HG03378 (cell line): Measurements from ENCODE around the gene ZSCAN10.
"Not testable (repeated sequence)": the region's sequence is repeated elsewhere in the genome, so short reads cannot be mapped to it uniquely, and the experiment has no call there.

ENCODE experiments used
- ATAC-seq: cut with Tn5 transposase; IDR thresholded peaks from one replicate; pipeline ENCODE4 v1.9.1; 2021; ENCODE audit warnings: mild to moderate bottlenecking, moderate library complexity; ENCODE audit not compliant: unreplicated experiment

ZSCAN10 gene

DNA sequence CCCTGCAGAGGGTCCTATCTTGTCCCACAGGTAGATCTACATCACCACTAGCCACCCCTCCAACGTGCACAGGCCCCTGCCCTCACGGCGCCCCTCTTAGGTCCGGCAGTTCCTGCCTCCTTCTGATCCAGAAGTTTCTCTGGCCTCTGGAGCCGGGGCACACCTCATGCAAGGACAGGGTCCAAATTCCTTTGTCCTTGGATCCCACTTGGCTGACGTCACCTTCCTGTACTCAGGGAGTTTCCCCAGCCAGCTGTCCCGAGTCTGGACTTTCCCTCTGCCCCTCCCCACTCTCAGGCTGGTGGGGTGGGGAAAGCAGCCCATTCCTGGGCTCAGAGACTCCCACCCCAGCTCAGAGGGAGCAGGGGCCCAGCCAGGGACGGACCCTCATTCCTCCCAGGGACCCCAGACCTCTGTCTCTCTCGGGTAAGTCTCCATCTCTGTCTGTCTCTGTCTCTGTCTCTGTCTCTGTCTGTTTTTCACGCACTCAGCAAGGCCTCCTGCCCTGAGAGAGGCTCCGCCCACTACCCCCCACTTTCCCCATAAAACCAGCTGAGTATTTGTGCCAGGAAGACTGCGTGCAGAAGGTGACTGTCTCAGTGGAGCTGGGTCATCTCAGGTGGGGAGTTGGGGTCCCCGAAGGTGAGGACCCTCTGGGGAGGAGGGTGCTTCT, 33.9 kb downstream of the ZSCAN10 start, which contains the start of gene IL32:
Gene IL32 (plus strand): TSS at position 572 of the 673 bp plus-strand sequence. CDS start 172 bp downstream, outside the sequence.
- ATAC-seq, result no peak

DNA sequence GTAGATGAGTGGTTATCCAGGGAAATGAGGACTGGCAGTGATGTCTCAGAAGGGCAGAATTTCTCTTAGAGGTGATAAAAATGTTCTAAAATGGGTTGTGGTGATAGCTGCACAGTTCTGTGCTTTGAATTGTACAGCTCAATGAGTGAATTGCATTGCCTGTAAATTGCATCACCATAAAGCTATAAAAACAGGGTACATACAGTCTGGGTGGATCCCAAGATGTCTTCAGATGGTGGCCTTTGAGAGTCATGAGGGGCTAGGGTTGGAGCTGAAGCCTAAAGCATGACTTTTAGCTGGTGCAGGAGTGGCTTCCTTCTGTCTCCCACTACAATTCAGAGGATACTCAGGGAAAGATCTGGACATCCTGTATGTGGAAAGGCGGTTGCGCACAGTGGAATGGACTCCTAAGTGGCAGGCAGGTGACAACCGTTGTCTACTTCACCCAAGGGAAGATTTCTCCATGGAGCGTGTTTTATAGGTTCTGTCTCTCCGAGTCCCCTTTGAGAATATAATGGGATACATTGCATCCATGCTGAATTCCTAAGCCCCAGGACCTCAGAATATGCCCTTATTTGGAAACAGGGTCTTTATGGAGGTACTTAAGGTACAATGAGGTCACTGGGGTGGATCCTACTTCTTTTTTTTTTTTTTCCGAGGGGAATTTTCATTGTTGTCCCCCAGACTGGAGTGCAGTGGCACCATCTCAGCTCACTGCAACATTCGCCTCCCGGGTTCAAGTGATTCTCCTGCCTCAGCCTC, 35.3 kb downstream of the ZSCAN10 start:
- no peak for ATAC-seq

- no peak for ATAC-seq
Observed at GRCh38 chr16:3062553-3062952, 36.5 kb downstream of the ZSCAN10 start.

GRCh38 chr16:3060339-3061127, 38.6 kb downstream of the ZSCAN10 start:
- no peak for ATAC-seq

- ATAC-seq, result no peak
Observed at GRCh38 chr16:3059723-3060242, 39.3 kb downstream of the ZSCAN10 start.

DNA sequence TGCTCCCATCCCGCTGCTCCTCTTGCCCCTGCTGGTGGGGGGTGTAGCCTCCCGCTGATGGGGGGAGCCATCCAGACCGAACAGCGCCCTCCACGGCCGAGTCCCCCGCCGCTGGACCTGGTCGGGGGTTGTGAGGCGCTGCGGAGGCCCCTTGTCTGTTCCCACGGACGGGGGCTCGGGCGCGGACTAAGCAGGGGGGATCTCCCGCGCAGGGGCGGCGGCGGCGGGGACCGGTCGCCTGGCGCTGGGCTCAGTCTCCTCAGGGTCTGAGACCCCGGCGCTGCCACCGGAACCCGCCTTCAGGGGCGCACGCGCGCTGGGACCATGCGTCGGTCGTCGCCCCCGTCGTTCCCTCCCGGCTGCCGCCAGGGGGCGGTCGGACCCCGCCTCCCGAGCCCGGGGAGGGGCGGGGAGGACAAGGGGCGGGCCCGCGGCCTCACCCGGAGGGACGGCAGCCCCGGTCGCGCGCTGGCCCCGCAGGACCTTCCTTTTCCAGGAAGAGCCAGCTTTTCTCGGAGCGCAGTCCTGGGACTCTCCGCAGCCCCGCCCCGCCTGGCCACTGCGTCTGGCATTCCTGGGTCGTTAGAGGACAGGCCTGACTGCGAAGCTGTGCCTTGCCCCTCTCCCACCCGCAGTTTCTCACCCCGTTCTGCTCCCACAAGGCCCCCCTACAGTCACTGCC, 39.9 kb downstream of the ZSCAN10 start:
- ATAC-seq, result no peak

GRCh38 chr16:3058139-3059030, 40.7 kb downstream of the ZSCAN10 start:
- ATAC-seq, result no peak

DNA sequence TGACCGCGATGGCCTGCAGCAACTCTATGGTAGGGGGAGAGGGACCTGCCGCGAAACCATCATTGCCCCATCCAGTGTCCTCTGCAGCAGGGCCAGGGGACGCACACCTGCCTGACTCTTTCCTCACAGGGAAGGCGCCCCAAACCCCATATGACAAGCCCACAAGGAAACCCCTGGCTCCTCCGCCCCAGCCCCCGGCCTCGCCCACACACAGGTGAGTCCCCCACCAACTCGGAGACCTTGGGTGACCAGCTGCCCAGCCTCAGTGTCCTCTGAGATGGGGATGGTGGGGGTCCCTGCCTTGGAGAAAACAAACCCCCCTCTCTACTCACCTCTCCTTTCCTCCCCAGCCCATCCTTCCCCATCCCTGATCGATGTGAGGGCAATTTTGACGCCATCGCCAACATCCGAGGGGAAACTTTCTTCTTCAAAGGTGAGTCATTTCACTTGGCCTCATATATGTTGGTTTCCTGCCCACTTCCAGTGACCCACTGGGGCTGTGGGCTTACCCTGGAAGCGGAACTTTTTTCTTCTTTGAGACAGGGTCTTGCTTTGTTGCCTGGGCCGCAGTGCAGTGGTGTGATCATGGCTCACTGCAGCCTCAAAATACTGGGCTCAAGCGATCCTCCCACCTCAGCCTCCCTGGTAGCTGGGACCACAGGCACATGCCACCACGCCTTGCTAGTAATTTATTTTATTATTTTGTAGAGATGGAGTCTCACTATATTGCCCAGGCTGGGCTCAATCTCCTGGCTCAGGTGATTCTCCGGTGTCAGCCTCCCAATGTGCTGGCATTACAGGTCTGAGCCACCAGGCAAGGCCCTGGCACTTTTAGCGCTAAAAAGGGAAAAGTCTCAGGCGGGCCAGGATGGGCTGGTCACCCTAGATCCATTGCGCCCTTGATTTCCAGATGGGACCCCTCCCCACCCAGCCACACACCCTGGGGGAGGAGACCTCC, 41.6 kb downstream of the ZSCAN10 start:
- ATAC-seq, result no peak

DNA sequence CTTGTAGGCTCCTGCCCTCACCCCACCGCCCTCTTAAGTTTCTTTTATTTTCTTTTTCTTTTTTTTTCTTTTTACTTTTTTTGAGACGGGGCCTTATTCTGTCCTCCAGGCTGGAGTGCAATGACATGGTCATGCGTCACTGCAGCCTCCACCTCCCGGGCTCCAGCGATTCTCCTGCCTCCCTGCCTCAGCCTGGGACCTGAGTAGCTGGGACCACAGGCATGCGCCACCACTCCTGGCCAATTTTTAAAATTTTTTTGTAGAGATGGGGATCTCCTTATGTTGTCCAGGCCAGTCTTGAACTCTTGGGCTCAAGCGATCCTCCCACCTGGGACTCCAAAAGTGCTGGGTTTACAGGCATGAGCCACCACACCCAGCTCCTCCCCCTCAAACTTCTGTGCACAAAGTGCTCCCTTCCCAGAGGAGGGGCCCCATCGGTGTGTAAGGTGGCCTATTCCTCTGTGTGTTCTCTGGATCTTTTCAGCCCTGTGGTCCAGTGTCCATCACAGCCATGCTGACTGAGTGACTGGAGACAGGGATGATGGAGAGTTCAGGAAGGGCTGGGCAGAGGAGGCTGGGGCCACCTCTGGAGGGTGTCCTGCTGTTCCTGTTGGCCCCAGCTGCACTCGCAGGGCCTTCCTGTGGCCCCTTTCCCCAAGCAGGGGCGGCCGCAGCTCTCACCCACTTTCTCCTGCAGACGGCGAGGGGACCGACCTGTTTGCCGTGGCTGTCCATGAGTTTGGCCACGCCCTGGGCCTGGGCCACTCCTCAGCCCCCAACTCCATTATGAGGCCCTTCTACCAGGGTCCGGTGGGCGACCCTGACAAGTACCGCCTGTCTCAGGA, 42.5 kb downstream of the ZSCAN10 start:
- ATAC-seq, result no peak

DNA sequence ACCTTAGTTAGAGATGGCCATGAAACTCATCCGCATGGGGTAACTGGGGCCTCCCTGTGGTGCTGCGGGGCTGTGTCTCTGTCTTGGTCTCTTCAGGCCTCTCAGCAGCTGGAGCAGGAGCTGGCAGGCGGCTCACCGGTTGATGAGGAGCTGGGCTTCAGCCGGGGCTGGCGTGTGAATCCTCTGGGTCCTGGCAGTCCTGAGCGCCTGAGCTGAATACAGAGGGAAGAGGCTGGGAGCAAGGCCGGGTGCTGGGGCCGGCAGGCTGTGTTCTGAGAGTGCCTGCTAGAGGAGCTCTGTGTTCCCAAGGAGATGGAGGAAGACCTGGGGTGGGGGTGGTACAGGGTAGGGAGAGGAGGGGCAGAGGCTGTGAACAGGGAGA, 43.4 kb downstream of the ZSCAN10 start:
- not testable (repeated sequence) for ATAC-seq

- ATAC-seq, result no peak
Observed at GRCh38 chr16:3054965-3055733, 43.9 kb downstream of the ZSCAN10 start.

- not testable (repeated sequence) for ATAC-seq
Observed at GRCh38 chr16:3053330-3053710, 45.8 kb downstream of the ZSCAN10 start.

GRCh38 chr16:3052571-3053329, 46.3 kb downstream of the ZSCAN10 start:
- ATAC-seq, result not testable (repeated sequence)

- no peak for ATAC-seq
Observed at GRCh38 chr16:3051494-3051893, 47.6 kb downstream of the ZSCAN10 start.

GRCh38 chr16:3051009-3051408, 48.1 kb downstream of the ZSCAN10 start:
- ATAC-seq, result no peak

DNA sequence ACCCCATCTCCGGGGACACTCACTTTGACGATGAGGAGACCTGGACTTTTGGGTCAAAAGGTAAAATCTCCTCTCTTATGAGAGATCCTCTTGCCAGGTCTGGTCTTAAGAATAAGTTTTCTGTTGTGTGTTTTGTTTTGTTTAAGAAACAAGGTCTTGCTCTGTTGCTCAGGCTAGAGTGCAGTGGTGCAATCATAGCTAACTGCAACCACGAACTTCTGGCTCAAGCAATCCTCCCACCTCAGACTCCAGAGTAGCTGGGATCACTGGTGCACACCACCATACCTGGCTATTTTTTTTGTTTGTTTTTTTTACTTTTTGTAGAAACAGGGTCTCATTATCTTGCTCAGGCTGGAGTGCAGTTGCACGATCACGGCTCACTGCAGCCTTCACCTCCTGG, 48.6 kb downstream of the ZSCAN10 start:
- ATAC-seq, result no peak
